HG03378 (cell line): ENCODE measurements around the gene GPX8.

ENCODE experiments used
- ATAC-seq: cut with Tn5 transposase; IDR thresholded peaks from one replicate; pipeline ENCODE4 v1.9.1; 2021; ENCODE audit warnings: mild to moderate bottlenecking, moderate library complexity; ENCODE audit not compliant: unreplicated experiment

Gene GPX8

GRCh38 chr5:55172051-55172899, 12.3 kb downstream of the GPX8 start:
- peak; percentile 82 for ATAC-seq

- ATAC-seq: peak; percentile 47
Measured at GRCh38 chr5:55172937-55173686, 13.1 kb downstream of the GPX8 start, which contains the start of gene CDC20B. CDC20B (minus strand) TSS chr5:55173177; CDS start chr5:55173000, 177 bp downstream.

- peak; percentile 7 for ATAC-seq
Measured at GRCh38 chr5:55173687-55174230, 13.8 kb downstream of the GPX8 start.

GRCh38 chr5:55175781-55176175, 15.8 kb downstream of the GPX8 start:
- no peak for ATAC-seq

GRCh38 chr5:55176176-55176818, 16.3 kb downstream of the GPX8 start:
- no peak for ATAC-seq

- no peak for ATAC-seq
Measured at GRCh38 chr5:55177078-55177477, 17.1 kb downstream of the GPX8 start.

GRCh38 chr5:55180016-55180415, 20.0 kb downstream of the GPX8 start:
- no peak for ATAC-seq

- ATAC-seq: no peak
Measured at GRCh38 chr5:55187370-55187769, 27.4 kb downstream of the GPX8 start.

- ATAC-seq: no peak
Measured at GRCh38 chr5:55188656-55189540, 28.9 kb downstream of the GPX8 start.

- ATAC-seq: no peak
Measured at GRCh38 chr5:55191165-55191564, 31.2 kb downstream of the GPX8 start.

- no peak for ATAC-seq
Measured at GRCh38 chr5:55205001-55205400, 45.0 kb downstream of the GPX8 start.

- no peak for ATAC-seq
Measured at GRCh38 chr5:55211184-55211874, 51.4 kb downstream of the GPX8 start.
